SU-DHL-6 (cell line): ENCODE results near the gene INTS1.

Source experiments
- EZH2phosphoT487 ChIP-seq: fragments of 200-600 bp; sonication (generic), shearing (Covaris generic); conservative IDR thresholded peaks from 2 replicates; pipeline ENCODE4 v1.6.1; 2018; ENCODE audit warnings: mild to moderate bottlenecking, antibody characterized with exemption, low read length, moderate library complexity, mixed read lengths
- TF ChIP-seq, protein P1 (sequence below): fragments of 200-600 bp; sonication (generic); IDR thresholded peaks from one replicate; pipeline ENCODE4 v1.5.1; 2017; ENCODE audit warnings: antibody characterized with exemption, mild to moderate bottlenecking, low read length, moderate library complexity; ENCODE audit not compliant: insufficient read depth, poor library complexity, severe bottlenecking

DNA sequence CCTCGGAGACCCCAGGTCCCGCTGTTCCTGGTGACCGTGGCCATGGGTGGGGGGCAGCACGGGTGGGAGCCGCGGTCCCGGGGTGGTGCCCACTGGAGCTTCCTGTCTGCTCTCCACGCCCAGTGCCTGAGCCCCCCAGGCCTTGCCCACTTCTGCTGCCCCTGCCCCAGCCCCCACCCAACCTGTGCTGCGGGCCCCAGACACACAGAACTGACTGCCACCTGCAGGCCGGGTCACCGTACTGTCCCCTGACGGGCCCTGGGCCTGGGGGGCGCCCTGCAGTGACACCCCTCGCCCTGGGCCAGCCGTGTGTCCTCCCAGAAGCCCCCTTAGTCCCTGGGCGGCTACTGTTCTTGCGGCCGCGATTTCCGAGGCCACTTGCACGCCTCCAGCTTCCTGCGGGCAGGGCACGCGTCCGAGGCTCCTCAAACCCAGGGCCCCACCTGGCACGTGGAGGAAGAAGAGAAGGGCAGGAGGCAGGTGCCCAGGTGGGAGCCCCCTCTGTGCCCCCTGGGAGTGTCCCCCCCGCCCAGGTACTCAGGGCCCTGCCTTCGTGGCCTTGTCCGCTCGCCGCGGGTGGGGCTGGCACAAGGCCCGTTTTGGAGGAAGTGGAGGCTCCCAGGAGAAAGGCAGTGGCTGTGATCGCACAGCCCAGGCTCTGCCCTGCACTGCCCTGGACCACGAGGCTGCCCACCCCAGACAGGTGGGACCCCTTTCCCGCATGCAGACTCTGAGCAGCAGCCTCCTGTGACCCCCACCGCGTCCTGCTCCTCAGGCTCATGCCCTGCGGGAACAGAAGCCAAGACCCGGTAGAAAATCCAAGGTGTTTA is 41.4 kb upstream of the INTS1 start:
- TF ChIP-seq, protein P1, sequence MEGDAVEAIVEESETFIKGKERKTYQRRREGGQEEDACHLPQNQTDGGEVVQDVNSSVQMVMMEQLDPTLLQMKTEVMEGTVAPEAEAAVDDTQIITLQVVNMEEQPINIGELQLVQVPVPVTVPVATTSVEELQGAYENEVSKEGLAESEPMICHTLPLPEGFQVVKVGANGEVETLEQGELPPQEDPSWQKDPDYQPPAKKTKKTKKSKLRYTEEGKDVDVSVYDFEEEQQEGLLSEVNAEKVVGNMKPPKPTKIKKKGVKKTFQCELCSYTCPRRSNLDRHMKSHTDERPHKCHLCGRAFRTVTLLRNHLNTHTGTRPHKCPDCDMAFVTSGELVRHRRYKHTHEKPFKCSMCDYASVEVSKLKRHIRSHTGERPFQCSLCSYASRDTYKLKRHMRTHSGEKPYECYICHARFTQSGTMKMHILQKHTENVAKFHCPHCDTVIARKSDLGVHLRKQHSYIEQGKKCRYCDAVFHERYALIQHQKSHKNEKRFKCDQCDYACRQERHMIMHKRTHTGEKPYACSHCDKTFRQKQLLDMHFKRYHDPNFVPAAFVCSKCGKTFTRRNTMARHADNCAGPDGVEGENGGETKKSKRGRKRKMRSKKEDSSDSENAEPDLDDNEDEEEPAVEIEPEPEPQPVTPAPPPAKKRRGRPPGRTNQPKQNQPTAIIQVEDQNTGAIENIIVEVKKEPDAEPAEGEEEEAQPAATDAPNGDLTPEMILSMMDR = no peak
- TF ChIP-seq EZH2phosphoT487 = no peak
